Natural killer cell treated with Interleukin-12 subunit alpha and Interleukin-12 subunit beta and Interleukin-15 and Interleukin-18, amount 100 ng/mL, for 72 hours (primary cell): ENCODE data around the gene ANO8. TPM values are rescaled to one million over a fixed set of nuclear protein-coding genes. Genes with fewer than 3 reads are reported as not detected.

Source experiments
- ATAC-seq, 2 donors: fragments of 150-1000 bp; cut with Tn5 transposase in 1 of 2; sonication (Bioruptor Pico), chemical (Tn5 transposase) in 1 of 2; 2 replicates each; pipeline ENCODE4 v1.10.0; 2021
- DNase-seq: peaks from one replicate; pipeline ENCODE4 v3.0.0; 2022; ENCODE audit warnings: low spot score
- H3K27ac Mint-ChIP-seq, 2 donors: 1 replicate in 1 of 2; 2 replicates in 1 of 2; pipeline ENCODE4 v1.8.0; 2022; ENCODE audit warnings: mixed read lengths in 2 of 2, mild to moderate bottlenecking in 1 of 2, moderate library complexity in 1 of 2
- H3K27me3 Mint-ChIP-seq, 2 donors: 1 replicate in 1 of 2; 2 replicates in 1 of 2; pipeline ENCODE4 v1.8.0; 2022; ENCODE audit warnings: mixed read lengths in 2 of 2
- H3K36me3 Mint-ChIP-seq: one replicate; pipeline ENCODE4 v1.8.0; 2022; ENCODE audit warnings: mixed read lengths
- H3K4me1 Mint-ChIP-seq, 2 donors: 1 replicate in 1 of 2; 2 replicates in 1 of 2; pipeline ENCODE4 v1.8.0; 2022; ENCODE audit warnings: low read depth in 2 of 2, mixed read lengths in 2 of 2, mild to moderate bottlenecking in 1 of 2
- H3K4me3 Mint-ChIP-seq: one replicate; pipeline ENCODE4 v1.8.0; 2022; ENCODE audit warnings: mixed read lengths
- H3K9me3 Mint-ChIP-seq: 2 replicates; pipeline ENCODE4 v1.8.0; 2022; ENCODE audit warnings: mixed read lengths
- total RNA-seq, 2 donors: library from RNA; stranded (reverse); gene quantifications; one replicate each; pipeline ENCODE4 v1.2.3, GENCODE V29; 2022

The ANO8 gene
- total RNA-seq, 2 donors from 2014 or later = 5.5 to 7.0 TPM

DNA sequence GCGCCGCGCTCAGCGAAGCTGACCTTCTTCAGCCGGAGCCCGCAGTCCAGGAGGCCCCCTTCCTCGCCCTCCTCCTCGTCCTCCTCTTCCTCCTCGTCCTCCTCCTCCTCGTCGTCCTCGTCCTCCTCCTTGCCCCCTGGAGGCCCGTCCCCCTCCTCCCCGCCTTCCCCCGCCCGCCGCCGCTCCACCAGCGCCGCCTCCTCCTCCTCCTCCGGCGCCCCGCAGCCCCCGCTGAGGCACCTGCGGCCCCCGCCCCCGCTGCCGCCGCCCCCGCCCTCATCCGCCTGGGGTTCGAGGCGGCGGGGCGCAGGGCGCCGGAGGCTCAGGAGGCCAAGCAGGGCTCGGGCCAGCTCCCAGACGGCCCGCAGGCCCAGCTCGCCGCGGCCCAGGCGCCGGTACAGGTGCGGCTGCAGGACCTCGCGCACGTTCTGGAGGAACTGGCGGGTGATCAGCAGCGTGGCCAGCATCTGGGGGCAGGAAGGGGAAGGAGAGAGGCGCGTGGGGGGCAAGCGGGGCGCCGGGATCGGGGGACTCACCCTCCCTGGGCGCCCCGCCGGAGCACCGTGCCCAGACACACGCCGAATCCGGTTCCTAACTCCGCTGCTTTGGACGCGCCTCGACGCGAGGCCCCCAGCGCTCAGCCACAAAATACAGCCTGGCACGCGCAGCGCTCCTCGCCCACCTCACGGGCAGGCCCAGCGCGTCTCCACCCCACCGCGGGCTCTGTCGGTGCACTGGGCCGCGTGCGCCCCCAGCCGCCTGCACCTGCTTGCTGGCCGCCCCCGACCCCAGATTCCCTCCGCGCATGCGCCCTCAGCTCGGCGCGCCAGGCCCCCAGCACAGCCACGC, 5.9 kb downstream of the ANO8 start:
- Mint-ChIP-seq H3K36me3 (no peaks in the 10 kb centered on the region), H3K27me3 (no peaks in the 10 kb centered on the region), H3K4me1 (peaks cover 8 to 11% of the 10 kb centered on the region in 2 donors), H3K4me3 (peak overlapping the region; percentile 42), H3K9me3 (no peaks in the 10 kb centered on the region), H3K27ac (no peak overlapping the region)
- ATAC-seq (peak; percentile 1 to 41), DNase-seq (no peak)

DNA sequence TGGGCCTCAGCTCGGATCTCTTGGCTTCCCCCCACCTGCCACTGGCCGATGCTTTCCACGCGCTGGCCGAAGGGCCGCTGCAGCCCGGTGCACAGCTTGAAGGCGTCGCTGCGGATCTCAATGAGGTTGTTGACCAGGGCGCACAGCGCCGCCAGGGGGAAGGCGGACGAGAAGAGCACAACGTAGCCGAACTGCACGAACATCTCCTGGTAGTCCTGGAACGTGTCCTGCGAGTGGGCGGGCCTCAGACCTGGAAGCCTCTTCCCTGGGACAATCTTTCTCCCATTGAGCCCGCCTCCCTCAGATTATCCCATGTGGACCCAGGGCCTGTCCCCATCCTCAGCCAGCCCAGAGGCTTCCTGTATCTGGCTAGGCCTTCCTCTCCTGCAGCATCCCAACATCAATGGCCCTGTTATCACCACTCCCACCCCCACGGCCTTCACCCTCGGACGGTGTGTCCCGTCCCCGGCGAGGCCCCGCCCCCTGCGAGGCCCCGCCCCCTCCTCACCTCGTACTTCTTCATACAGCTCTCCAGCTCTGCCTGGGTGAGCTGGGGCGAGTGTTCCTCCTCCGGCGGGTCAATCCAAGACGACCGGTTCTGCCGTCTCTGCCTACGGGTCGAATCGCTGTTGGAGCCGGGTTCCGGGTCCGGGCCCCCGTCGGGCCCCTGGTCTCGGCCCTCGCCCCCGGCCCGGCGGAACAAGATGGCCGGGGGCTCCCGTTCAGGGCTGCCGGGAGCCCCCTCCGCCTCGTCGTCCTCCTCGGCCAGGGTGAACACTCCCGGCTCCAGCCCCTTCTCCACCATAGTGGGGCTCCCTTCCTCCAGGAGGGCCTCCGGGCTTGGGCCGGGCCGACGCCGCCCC, 6.8 kb downstream of the ANO8 start:
- peaks cover 3 to 6% of the 10 kb centered on the region in 2 donors for H3K4me1 Mint-ChIP-seq
- H3K4me3 Mint-ChIP-seq = peak overlapping the region; percentile 69
- no peak for DNase-seq
- ATAC-seq = peak; percentile 74 to 76
- H3K27ac Mint-ChIP-seq = no peak overlapping the region
- no peaks in the 10 kb centered on the region for H3K9me3 Mint-ChIP-seq
- no peaks in the 10 kb centered on the region for H3K36me3 Mint-ChIP-seq
- no peaks in the 10 kb centered on the region for H3K27me3 Mint-ChIP-seq

DNA sequence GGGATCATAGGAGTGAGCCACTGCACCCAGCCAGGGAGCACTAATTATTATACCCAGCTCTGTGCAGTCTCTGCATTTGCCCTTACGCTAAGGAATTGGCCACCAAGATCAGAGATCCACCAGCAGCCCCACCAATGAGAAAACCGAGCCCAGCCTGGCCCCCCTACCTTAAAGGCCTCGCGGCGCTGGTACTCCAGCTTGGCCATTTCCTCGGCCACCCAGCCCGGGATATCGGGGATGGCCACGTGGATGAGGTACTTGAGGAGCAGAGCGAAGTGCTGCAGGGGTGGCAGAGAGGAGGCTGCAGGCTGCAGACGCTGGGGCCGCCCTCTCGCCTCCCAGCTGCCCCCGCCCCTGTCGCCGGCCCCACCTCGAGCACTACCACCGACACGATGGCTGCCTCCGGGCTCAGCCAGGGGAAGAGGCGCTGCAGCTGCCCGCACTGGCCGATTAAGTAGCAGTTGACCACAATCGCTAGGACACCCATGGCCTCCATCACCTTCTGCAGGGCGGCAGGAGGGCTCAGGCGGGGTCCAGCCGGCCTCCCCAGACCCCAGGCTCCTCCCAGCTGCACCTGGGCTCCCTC, 7.5 kb downstream of the ANO8 start:
- Mint-ChIP-seq H3K27me3 (no peaks in the 10 kb centered on the region), H3K4me3 (no peak overlapping the region), H3K4me1 (peaks cover 0 to 9% of the 10 kb centered on the region in 2 donors), H3K36me3 (no peaks in the 10 kb centered on the region), H3K27ac (no peak overlapping the region), H3K9me3 (no peaks in the 10 kb centered on the region)
- ATAC-seq = no peak
- no peak for DNase-seq

GRCh38 chr19:17326595-17326966, 8.1 kb downstream of the ANO8 start:
- no peaks in the 10 kb centered on the region for H3K27me3 Mint-ChIP-seq
- no peak for ATAC-seq
- DNase-seq = no peak
- peaks cover 0 to 9% of the 10 kb centered on the region in 2 donors for H3K4me1 Mint-ChIP-seq
- H3K36me3 Mint-ChIP-seq = no peaks in the 10 kb centered on the region
- no peaks in the 10 kb centered on the region for H3K9me3 Mint-ChIP-seq
- no peak overlapping the region for H3K4me3 Mint-ChIP-seq
- no peak overlapping the region for H3K27ac Mint-ChIP-seq

DNA sequence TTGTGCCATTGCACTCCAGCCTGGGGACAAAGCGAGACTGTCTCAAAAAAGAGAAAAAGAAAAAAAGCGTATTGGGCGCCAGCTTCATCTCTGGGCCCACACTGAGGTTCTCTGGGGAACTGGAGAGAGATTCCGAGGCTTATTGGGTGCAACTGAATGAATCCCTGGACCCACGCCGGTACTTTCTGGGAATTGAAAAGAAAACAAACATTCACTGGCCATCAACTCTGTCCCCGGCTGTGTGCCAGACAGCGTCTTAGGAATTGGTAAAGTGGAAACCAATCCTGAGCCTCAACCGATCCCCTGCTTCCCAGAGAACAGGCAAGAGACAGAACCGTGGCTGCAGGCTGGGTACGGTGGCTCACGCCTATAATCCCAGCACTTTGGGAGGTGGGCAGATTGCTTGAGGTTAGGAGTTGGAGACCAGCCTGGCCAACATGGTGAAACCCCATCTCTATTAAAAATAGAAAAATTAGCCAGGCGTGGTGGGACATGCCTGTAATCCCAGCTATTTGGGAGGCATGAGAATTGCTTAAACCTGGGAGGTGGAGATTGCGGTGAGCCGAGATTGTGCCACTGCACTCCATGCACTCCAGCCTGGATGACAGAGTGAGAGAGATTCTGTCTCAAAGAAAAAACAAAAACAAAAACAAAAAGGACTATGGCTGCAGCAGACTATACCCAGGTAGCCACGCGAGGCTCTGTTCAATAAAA, 8.6 kb downstream of the ANO8 start:
- Mint-ChIP-seq H3K27me3 (no peaks in the 10 kb centered on the region), H3K4me1 (peaks cover 0 to 9% of the 10 kb centered on the region in 2 donors), H3K4me3 (no peak overlapping the region), H3K36me3 (no peaks in the 10 kb centered on the region), H3K9me3 (no peaks in the 10 kb centered on the region), H3K27ac (no peak overlapping the region)
- ATAC-seq (no peak), DNase-seq (no peak)

DNA sequence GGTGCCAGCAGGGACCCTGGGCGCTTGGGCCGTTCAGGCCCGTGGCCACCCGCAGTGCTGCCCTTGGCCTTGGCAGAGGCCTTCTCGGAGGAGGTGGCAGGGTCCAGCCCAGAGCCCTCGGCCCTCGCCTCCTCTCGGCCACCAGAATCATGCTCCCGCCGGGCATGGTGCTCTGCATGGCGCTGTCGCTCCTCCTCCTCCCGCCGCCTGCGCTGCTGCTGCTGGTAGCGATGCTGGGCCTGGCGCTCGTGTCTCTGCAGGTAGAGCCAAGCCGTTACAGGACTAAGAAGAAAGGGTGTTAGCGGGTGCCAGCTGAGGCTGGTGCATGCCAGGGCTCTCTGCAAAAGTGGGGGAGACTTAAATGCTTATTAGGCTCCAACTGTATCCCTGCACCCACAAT, 9.5 kb downstream of the ANO8 start:
- ATAC-seq (no peak), DNase-seq (no peak)
- H3K4me1 Mint-ChIP-seq = peaks cover 0 to 6% of the 10 kb centered on the region in 2 donors
- no peaks in the 10 kb centered on the region for H3K9me3 Mint-ChIP-seq
- no peaks in the 10 kb centered on the region for H3K36me3 Mint-ChIP-seq
- no peak overlapping the region for H3K4me3 Mint-ChIP-seq
- no peak overlapping the region for H3K27ac Mint-ChIP-seq
- no peaks in the 10 kb centered on the region for H3K27me3 Mint-ChIP-seq

DNA sequence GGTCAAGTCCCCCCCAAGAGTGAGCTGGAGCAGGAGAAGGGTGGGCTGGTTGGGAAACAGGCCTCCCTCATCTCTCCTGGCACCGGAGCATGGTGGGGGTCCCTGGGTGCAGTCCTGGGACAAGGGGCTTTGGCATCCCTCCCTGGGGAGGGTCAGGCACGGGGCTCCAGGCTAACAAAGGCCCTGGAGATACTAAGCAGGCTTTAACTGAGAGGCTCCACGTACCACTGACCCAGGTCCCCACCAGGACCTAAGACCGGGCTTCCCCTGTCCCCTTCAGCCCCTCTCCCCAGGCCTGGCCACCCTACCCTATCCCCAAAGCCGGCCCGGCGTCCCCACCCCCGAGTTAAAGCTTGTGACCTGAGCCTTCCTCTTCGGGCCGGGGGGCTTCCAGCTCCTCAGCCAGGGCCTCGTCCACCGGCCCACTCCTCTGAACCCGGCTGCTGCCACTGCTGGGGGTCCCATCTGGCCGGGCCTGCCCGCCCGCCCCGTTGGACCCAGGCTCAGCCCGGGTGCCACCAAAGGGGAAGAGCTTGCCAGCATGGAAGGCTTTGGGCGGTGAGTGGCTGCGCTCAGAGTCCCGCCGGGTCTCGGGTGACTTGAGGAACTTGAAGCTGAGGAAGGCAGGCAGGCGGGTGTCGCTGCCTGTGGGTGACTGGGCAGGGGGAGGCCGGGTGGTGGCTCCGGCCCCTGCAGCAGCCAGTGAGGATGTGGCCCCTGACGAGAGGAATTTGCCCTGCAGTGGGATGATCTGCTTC, 10.1 kb downstream of the ANO8 start:
- ATAC-seq (no peak), DNase-seq (no peak)
- Mint-ChIP-seq H3K9me3 (no peaks in the 10 kb centered on the region), H3K27ac (no peak overlapping the region), H3K36me3 (no peaks in the 10 kb centered on the region), H3K27me3 (no peaks in the 10 kb centered on the region), H3K4me3 (no peak overlapping the region), H3K4me1 (peaks cover 0 to 8% of the 10 kb centered on the region in 2 donors)

GRCh38 chr19:17323964-17324332, 10.7 kb downstream of the ANO8 start:
- H3K4me3 Mint-ChIP-seq = no peak overlapping the region
- DNase-seq (no peak), ATAC-seq (peak in 1 of 2 donors; percentile 26)
- H3K27ac Mint-ChIP-seq = no peak overlapping the region
- no peaks in the 10 kb centered on the region for H3K9me3 Mint-ChIP-seq
- H3K36me3 Mint-ChIP-seq = no peaks in the 10 kb centered on the region
- peaks cover 0 to 8% of the 10 kb centered on the region in 2 donors for H3K4me1 Mint-ChIP-seq
- H3K27me3 Mint-ChIP-seq = no peaks in the 10 kb centered on the region

GRCh38 chr19:17323300-17323963, 11.2 kb downstream of the ANO8 start:
- Mint-ChIP-seq H3K4me1 (peaks cover 0 to 8% of the 10 kb centered on the region in 2 donors), H3K4me3 (no peak overlapping the region), H3K36me3 (no peaks in the 10 kb centered on the region), H3K27me3 (no peaks in the 10 kb centered on the region), H3K9me3 (no peaks in the 10 kb centered on the region), H3K27ac (no peak overlapping the region)
- ATAC-seq (peak in 1 of 2 donors; percentile 1), DNase-seq (no peak)

DNA sequence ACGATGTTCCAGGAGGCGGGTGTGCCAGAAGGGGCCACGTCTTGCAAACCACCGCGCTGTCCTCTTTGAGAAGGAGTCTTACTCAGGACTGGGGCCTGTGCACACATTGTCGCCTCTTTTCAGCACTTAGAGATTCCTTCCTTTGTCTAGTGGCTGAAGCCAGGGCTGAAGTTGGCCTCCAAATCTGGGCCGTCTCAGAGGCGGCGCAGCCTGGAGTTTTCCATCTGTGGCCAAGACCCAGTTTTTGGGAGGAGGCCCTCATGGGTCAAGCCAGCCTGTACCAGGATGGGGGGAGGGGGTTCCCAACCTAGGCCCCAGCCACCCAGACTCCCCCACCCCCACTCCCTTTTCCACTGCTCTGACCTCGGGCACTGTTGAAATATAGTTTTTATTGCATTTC, 11.8 kb downstream of the ANO8 start:
- ATAC-seq (no peak), DNase-seq (no peak)
- Mint-ChIP-seq H3K4me1 (peaks cover 0 to 8% of the 10 kb centered on the region in 2 donors), H3K9me3 (no peaks in the 10 kb centered on the region), H3K27ac (no peak overlapping the region), H3K4me3 (no peak overlapping the region), H3K27me3 (no peaks in the 10 kb centered on the region), H3K36me3 (no peaks in the 10 kb centered on the region)

DNA sequence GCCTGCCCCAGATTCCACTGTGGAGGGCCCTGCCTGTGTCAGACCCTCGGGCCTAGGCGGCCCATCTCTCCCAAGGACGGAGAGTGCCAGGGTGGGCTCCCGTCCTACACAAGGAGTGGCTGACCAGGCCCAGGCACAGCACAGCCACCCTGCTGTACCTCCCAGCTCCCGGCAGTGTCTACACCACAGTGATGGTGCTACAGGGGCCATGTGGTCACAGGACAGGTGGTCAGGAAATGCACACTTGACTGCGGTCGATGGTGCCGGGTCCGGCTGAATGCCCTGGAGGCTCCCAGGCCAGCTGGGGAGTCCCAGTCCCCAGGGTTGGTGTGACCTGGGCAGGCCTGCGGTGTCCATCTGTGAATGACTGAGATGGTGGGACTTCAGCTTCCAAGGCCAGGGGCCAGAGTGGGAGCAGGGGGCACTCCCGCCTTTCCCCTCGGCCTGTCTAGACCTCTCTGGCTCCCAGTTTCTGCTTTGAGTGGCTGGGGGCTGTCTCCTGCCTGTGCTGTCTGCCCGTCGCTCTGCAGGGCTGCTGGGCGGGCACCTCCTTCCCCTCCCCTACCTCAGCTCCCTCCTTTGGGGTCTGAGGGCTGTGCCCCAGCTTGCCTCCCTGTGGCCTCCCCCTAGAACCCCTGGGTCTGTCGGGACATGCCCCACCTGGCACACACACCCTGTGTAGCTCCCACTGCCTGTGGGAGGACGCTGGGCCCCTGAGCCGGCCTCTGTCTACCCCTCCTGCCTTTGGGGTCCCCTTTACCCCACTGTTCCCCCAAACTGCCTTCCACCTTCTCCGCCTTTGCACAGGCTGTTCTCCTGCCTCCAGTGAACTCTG, 12.8 kb downstream of the ANO8 start:
- H3K27ac Mint-ChIP-seq = no peak overlapping the region

DNA sequence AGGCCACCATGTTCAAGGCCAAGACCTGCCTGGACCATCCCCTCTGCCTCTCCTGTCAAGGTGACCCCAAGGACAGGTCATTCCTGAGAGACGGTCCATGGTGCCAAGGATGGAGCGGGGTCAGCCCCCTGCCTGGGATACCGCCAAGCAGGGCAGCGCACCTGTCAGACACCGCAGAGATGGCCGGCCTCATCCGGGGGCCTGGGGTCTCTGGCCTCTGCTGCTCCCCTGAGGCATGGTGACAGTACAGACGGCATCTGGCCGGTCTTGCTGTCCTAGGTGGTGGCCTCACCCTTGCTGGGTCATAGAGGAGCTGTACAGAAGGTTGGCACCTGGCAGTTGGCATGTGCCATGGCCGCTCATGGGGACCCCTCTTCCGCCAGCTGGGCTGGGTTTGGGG, 14.2 kb downstream of the ANO8 start:
- H3K9me3 Mint-ChIP-seq = no peaks in the 10 kb centered on the region
- DNase-seq (no peak), ATAC-seq (no peak)
- no peaks in the 10 kb centered on the region for H3K36me3 Mint-ChIP-seq
- no peak overlapping the region for H3K27ac Mint-ChIP-seq
- no peak overlapping the region for H3K4me3 Mint-ChIP-seq
- no peaks in the 10 kb centered on the region for H3K27me3 Mint-ChIP-seq
- peaks cover 0 to 8% of the 10 kb centered on the region in 2 donors for H3K4me1 Mint-ChIP-seq

More for the DNA sequence above, 12.8 kb downstream of the ANO8 start:
- no peak overlapping the region for H3K4me3 Mint-ChIP-seq
- peaks cover 0 to 8% of the 10 kb centered on the region in 2 donors for H3K4me1 Mint-ChIP-seq
- ATAC-seq (peak in 1 of 2 donors; percentile 2), DNase-seq (no peak)
- H3K9me3 Mint-ChIP-seq = no peaks in the 10 kb centered on the region
- H3K27me3 Mint-ChIP-seq = no peaks in the 10 kb centered on the region
- no peaks in the 10 kb centered on the region for H3K36me3 Mint-ChIP-seq
